Calu3 (cell line): ENCODE data around the gene MRPL4. TPM values are rescaled to one million over a fixed set of nuclear protein-coding genes. Genes with fewer than 3 reads are reported as not detected.
A peak's percentile ranks its signal among the peaks of the same experiment; 100 is the strongest.

ENCODE experiments used
- BruUV-seq: library from RNA; stranded (reverse); fragments of 400-500 nt; replicated peaks from 2 replicates; lab custom pipeline; 2021; lab: Mats Ljungman, UMichigan
- CTCF ChIA-PET: fragments of 300-600 bp; sonication (Branson Sonifier 250); formaldehyde crosslinking; loops from one replicate; lab custom pipeline; 2022; ENCODE audit warnings: antibody characterized with exemption; lab: Charles Lee
- DNase-seq: peaks from one replicate; pipeline ENCODE4 v3.0.0; 2022
- H3K27ac Mint-ChIP-seq: one replicate; pipeline ENCODE4 v1.8.0; 2022; ENCODE audit warnings: mixed read lengths; ENCODE audit not compliant: unreplicated experiment
- H3K27me3 Mint-ChIP-seq: one replicate; pipeline ENCODE4 v1.8.0; 2022; ENCODE audit warnings: mixed read lengths; ENCODE audit not compliant: unreplicated experiment
- H3K36me3 Mint-ChIP-seq: one replicate; pipeline ENCODE4 v1.8.0; 2022; ENCODE audit warnings: mild to moderate bottlenecking, moderate library complexity, mixed read lengths; ENCODE audit not compliant: insufficient read depth, unreplicated experiment
- H3K4me1 Mint-ChIP-seq: one replicate; pipeline ENCODE4 v1.8.0; 2022; ENCODE audit warnings: mild to moderate bottlenecking, low read depth, mixed read lengths; ENCODE audit not compliant: unreplicated experiment
- H3K4me3 Mint-ChIP-seq: one replicate; pipeline ENCODE4 v1.8.0; 2022; ENCODE audit warnings: mild to moderate bottlenecking, low read depth, moderate library complexity, mixed read lengths; ENCODE audit not compliant: unreplicated experiment
- H3K9me3 Mint-ChIP-seq: one replicate; pipeline ENCODE4 v1.8.0; 2022; ENCODE audit warnings: low read depth, mixed read lengths; ENCODE audit not compliant: unreplicated experiment
- intact Hi-C: fragments of 100-400 bp; cut with micrococcal nuclease; formaldehyde crosslinking; loops from one replicate; pipeline ENCODE4 v1.10.0; 2022; ENCODE audit not compliant: unreplicated experiment
- total RNA-seq: library from RNA; stranded (reverse); gene quantifications from 2 replicates; pipeline ENCODE4 v1.2.3, GENCODE V29; 2022
- TF ChIP-seq, protein P1 (sequence below): fragments of 200-600 bp; IDR thresholded peaks from one replicate; pipeline ENCODE4 v1.8.0; 2022; ENCODE audit warnings: antibody characterized with exemption; ENCODE audit not compliant: unreplicated experiment

MRPL4 gene
- total RNA-seq, 1 experiment from 2014 or later: 60.4 TPM

DNA sequence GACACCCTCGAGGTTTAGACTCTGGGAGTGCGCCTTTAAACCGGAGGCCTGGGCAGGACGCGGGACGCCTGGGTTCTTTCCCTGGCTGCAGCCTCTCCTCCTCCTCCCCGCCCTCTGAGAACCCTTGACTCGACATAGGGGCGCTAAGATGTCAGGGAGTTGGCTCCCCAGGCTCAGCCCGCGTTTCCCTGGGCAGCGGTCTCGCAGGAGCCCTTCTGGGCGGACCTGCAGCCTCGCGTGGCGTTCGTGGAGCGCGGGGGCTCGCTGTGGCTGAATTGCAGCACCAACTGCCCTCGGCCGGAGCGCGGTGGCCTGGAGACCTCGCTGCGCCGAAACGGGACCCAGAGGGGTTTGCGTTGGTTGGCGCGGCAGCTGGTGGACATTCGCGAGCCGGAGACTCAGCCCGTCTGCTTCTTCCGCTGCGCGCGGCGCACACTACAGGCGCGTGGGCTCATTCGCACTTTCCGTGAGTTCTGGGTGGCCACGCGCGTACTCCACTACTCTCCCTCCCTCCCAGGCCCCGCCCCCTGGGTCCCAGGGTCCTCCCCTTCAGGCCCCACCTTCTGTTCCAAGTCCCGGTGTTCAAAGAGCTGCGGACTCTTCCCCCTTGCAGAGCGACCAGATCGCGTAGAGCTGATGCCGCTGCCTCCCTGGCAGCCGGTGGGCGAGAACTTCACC lies 39.0 kb downstream of the MRPL4 start:
- no peaks in the 10 kb centered on the region for H3K9me3 Mint-ChIP-seq
- intact Hi-C loops: no loop called here
- TF ChIP-seq, protein P1, sequence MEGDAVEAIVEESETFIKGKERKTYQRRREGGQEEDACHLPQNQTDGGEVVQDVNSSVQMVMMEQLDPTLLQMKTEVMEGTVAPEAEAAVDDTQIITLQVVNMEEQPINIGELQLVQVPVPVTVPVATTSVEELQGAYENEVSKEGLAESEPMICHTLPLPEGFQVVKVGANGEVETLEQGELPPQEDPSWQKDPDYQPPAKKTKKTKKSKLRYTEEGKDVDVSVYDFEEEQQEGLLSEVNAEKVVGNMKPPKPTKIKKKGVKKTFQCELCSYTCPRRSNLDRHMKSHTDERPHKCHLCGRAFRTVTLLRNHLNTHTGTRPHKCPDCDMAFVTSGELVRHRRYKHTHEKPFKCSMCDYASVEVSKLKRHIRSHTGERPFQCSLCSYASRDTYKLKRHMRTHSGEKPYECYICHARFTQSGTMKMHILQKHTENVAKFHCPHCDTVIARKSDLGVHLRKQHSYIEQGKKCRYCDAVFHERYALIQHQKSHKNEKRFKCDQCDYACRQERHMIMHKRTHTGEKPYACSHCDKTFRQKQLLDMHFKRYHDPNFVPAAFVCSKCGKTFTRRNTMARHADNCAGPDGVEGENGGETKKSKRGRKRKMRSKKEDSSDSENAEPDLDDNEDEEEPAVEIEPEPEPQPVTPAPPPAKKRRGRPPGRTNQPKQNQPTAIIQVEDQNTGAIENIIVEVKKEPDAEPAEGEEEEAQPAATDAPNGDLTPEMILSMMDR: no peak
- peaks cover 15% of the 10 kb centered on the region for H3K4me1 Mint-ChIP-seq
- H3K36me3 Mint-ChIP-seq: peaks cover 49% of the 10 kb centered on the region
- peak; percentile 55 for DNase-seq
- peaks cover 30% of the 10 kb centered on the region for H3K27me3 Mint-ChIP-seq
- CTCF ChIA-PET: interaction anchor here (0.6 to 1.4 kb wide), 3 partner anchors 20 to 32 kb away, joined by 3 to 4 read pairs (median 3); partner anchors contain the start of gene ICAM1
- BruUV-seq: no TSS peak
- peak overlapping the region; percentile 59 for H3K4me3 Mint-ChIP-seq
- no peak overlapping the region for H3K27ac Mint-ChIP-seq

DNA sequence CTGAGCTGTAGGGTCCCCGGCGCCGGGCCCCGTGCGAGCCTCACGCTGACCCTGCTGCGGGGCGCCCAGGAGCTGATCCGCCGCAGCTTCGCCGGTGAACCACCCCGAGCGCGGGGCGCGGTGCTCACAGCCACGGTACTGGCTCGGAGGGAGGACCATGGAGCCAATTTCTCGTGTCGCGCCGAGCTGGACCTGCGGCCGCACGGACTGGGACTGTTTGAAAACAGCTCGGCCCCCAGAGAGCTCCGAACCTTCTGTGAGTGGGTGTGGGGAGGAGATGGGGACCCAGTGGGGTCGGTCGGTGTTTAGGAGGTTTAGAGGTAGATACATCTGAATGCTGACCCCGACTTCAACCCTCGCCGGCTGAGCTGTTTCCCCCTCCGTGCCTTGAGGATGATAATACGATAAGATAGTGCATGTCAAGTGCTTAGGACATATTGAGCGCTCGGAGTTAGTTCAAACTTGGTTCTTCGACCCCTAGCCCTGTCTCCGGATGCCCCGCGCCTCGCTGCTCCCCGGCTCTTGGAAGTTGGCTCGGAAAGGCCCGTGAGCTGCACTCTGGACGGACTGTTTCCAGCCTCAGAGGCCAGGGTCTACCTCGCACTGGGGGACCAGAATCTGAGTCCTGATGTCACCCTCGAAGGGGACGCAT lies 39.7 kb downstream of the MRPL4 start:
- intact Hi-C loops: no loop called here
- Mint-ChIP-seq H3K9me3 (no peaks in the 10 kb centered on the region), H3K27me3 (peaks cover 30% of the 10 kb centered on the region), H3K4me3 (peak overlapping the region; percentile 59), H3K36me3 (peaks cover 49% of the 10 kb centered on the region), H3K4me1 (peaks cover 15% of the 10 kb centered on the region), H3K27ac (peak overlapping the region; percentile 16)
- BruUV-seq: no TSS peak
- TF ChIP-seq, protein P1: no peak
- no peak for DNase-seq
- CTCF ChIA-PET: interaction anchor here (0.6 to 1.4 kb wide), 3 partner anchors 21 to 33 kb away, joined by 3 to 4 read pairs (median 3); partner anchors contain the start of gene ICAM1

- no peaks in the 10 kb centered on the region for H3K9me3 Mint-ChIP-seq
Observed at GRCh38 chr19:10292206-10292788, 40.3 kb downstream of the MRPL4 start.

More at GRCh38 chr19:10292206-10292788, 40.3 kb downstream of the MRPL4 start:
- H3K27ac Mint-ChIP-seq: peak overlapping the region; percentile 16
- CTCF ChIA-PET: interaction anchor here (1.4 kb wide), 1 partner anchor 21 kb away, joined by 4 read pairs; the partner anchor contains the start of gene ICAM1
- peaks cover 15% of the 10 kb centered on the region for H3K4me1 Mint-ChIP-seq
- peaks cover 49% of the 10 kb centered on the region for H3K36me3 Mint-ChIP-seq
- BruUV-seq: no TSS peak
- DNase-seq: peak; percentile 89
- intact Hi-C loops: no loop called here
- H3K4me3 Mint-ChIP-seq: peak overlapping the region; percentile 59
- TF ChIP-seq, protein P1: no peak
- peaks cover 30% of the 10 kb centered on the region for H3K27me3 Mint-ChIP-seq
